Stimulated activated CD8-positive, alpha-beta memory T cell treated with anti-CD3 and anti-CD28 coated beads, Interleukin-4, amount 100 ng/mL, for 1 hour (primary cell): ENCODE measurements around the gene OR7A5.
"Not testable (repeated sequence)": the region's sequence is repeated elsewhere in the genome, so short reads cannot be mapped to it uniquely, and the experiment has no call there.

Experiments used
- DNase-seq, 2 donors: peaks; one replicate each; pipeline ENCODE4 v3.0.0-alpha.2; 2020; ENCODE audit warnings: low read depth in 2 of 2, low spot score in 1 of 2

The OR7A5 gene

GRCh38 chr19:14785102-14785793 is 49.7 kb downstream of the OR7A5 start:
- DNase-seq, result not testable (repeated sequence)

- not testable (repeated sequence) for DNase-seq
Measured at GRCh38 chr19:14784730-14785101, 50.3 kb downstream of the OR7A5 start.

GRCh38 chr19:14783410-14783998 is 51.5 kb downstream of the OR7A5 start:
- not testable (repeated sequence) for DNase-seq

- DNase-seq, result no peak
Measured at GRCh38 chr19:14782626-14783409, 52.2 kb downstream of the OR7A5 start.

- DNase-seq, result not testable (repeated sequence)
Measured at GRCh38 chr19:14781713-14782536, 53.1 kb downstream of the OR7A5 start.

GRCh38 chr19:14780622-14781225 is 54.3 kb downstream of the OR7A5 start:
- DNase-seq, result not testable (repeated sequence)

- no peak for DNase-seq
Measured at GRCh38 chr19:14779151-14779550, 55.8 kb downstream of the OR7A5 start.

GRCh38 chr19:14778110-14778845 is 56.7 kb downstream of the OR7A5 start, which contains the start of gene ADGRE2:
ADGRE2 (minus strand) TSS chr19:14778560; CDS start chr19:14776756, 1,804 bp downstream.
- not testable (repeated sequence) for DNase-seq

GRCh38 chr19:14777645-14778044 is 57.3 kb downstream of the OR7A5 start:
- DNase-seq, result not testable (repeated sequence)
